Osteoblast (primary cell): ENCODE measurements around the gene NRCAM. TPM values are rescaled to one million over a fixed set of nuclear protein-coding genes. Genes with fewer than 3 reads are reported as not detected.

ENCODE experiments used
- DNase-seq: peaks from one replicate; pipeline ENCODE4 v3.0.0; 2011; ENCODE audit warnings: low spot score, mixed read lengths; ENCODE audit not compliant: insufficient read length; ENCODE audit errors: missing footprints
- H2AFZ ChIP-seq: 2 replicates; pipeline ENCODE4 v1.6.0; 2011; ENCODE audit warnings: mild to moderate bottlenecking, low read length
- H3K27ac ChIP-seq: 2 replicates; pipeline ENCODE4 v1.5.1; 2011; ENCODE audit warnings: mild to moderate bottlenecking, low read depth, low read length, moderate library complexity
- H3K27me3 ChIP-seq: 2 replicates; pipeline ENCODE4 v1.6.0; 2012; ENCODE audit warnings: mild to moderate bottlenecking, control low read depth, inconsistent platforms, low read length, moderate library complexity; ENCODE audit not compliant: insufficient read depth
- H3K36me3 ChIP-seq: 2 replicates; pipeline ENCODE4 v1.5.1; 2011; ENCODE audit warnings: mild to moderate bottlenecking, low read length, control low read depth, moderate library complexity; ENCODE audit not compliant: insufficient read depth
- H3K4me1 ChIP-seq: 2 replicates; pipeline ENCODE4 v1.5.1; 2011; ENCODE audit warnings: mild to moderate bottlenecking, low read length, control low read depth, moderate library complexity; ENCODE audit not compliant: insufficient read depth
- H3K4me2 ChIP-seq: 2 replicates; pipeline ENCODE4 v1.6.0; 2011; ENCODE audit warnings: mild to moderate bottlenecking, low read length; ENCODE audit not compliant: insufficient read depth
- H3K4me3 ChIP-seq: fragments of 200-600 bp; sonication (generic); 3 replicates; pipeline ENCODE4 v1.5.1; 2012; ENCODE audit warnings: mild to moderate bottlenecking, low read length, inconsistent platforms; ENCODE audit not compliant: insufficient read depth
- H3K79me2 ChIP-seq: 2 replicates; pipeline ENCODE4 v1.6.0; 2012; ENCODE audit warnings: mild to moderate bottlenecking, low read length, control low read depth, inconsistent platforms; ENCODE audit not compliant: insufficient read depth
- H3K9me3 ChIP-seq: 2 replicates; pipeline ENCODE4 v1.5.1; 2011; ENCODE audit warnings: low read depth, low read length, control low read depth
- H4K20me1 ChIP-seq: 2 replicates; pipeline ENCODE4 v1.6.0; 2012; ENCODE audit warnings: mild to moderate bottlenecking, low read length, control low read depth; ENCODE audit not compliant: insufficient read depth
- total RNA-seq: library from RNA; depleted of rRNA; stranded (reverse); fragments of >200 nt; gene quantifications from 2 replicates; pipeline ENCODE4 v1.2.3, GENCODE V29; 2012
- TF ChIP-seq, protein P1 (sequence below): IDR thresholded peaks from 2 replicates; pipeline ENCODE4 v1.5.1; 2011; ENCODE audit warnings: mild to moderate bottlenecking, low read depth, low read length, moderate library complexity; ENCODE audit errors: extremely low read depth

The NRCAM gene
- total RNA-seq, 1 donor, result 2.2 TPM

DNA sequence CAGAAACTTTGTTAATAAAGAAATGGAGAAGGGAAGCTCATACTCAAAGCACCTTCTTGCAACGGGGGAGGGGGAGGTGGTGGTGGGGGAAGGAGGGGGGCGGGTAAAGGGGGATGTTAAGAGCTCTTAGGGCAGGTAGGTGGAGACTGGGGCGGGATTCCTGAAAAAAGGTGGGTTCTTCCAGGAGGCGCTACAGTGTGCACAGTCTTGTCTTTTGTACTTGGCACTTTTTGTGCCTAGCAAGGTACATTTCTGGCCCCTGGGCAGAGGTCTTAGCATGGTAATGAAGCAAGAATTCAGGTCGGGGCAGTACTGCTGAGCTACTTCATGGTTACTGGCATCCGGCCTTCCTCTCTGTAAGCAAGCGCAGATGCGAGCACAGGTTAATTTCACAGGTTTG lies 310.8 kb downstream of the NRCAM start:
- peaks cover 1% of the 10 kb centered on the region for H3K27me3 ChIP-seq

DNA sequence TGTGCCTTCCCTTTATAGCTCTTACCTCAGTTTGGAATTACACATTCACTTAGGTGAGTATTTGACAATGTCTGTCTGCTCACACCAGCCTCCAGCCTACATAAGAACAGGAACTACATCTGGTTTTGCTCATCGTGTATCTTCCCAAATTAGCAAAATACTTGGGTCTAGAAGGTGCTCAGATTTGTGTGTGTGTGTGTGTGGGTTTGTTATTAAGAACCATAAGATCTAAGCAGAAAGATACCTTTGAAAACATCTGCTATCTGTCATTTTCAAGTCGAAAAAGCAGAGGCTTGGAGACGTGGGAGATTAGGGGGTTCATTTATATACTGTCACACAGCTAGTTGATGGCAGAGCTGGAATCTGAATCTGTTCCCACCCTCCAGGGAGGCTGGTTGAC lies 311.3 kb downstream of the NRCAM start:
- Histone ChIP-seq H3K36me3 (no peaks in the 10 kb centered on the region), H3K79me2 (no peaks in the 10 kb centered on the region), H2AFZ (no peak overlapping the region), H3K9me3 (no peaks in the 10 kb centered on the region), H3K27me3 (peaks cover 4% of the 10 kb centered on the region), H4K20me1 (no peaks in the 10 kb centered on the region), H3K4me2 (no peak overlapping the region), H3K27ac (no peak overlapping the region), H3K4me3 (no peak overlapping the region), H3K4me1 (peaks cover 3% of the 10 kb centered on the region)
- no peak for DNase-seq
- TF ChIP-seq, protein P1, sequence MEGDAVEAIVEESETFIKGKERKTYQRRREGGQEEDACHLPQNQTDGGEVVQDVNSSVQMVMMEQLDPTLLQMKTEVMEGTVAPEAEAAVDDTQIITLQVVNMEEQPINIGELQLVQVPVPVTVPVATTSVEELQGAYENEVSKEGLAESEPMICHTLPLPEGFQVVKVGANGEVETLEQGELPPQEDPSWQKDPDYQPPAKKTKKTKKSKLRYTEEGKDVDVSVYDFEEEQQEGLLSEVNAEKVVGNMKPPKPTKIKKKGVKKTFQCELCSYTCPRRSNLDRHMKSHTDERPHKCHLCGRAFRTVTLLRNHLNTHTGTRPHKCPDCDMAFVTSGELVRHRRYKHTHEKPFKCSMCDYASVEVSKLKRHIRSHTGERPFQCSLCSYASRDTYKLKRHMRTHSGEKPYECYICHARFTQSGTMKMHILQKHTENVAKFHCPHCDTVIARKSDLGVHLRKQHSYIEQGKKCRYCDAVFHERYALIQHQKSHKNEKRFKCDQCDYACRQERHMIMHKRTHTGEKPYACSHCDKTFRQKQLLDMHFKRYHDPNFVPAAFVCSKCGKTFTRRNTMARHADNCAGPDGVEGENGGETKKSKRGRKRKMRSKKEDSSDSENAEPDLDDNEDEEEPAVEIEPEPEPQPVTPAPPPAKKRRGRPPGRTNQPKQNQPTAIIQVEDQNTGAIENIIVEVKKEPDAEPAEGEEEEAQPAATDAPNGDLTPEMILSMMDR, result no peak

More for the DNA sequence above, 310.8 kb downstream of the NRCAM start:
- Histone ChIP-seq H3K27ac (no peak overlapping the region), H3K4me2 (no peak overlapping the region), H3K36me3 (no peaks in the 10 kb centered on the region), H2AFZ (no peak overlapping the region), H3K4me3 (no peak overlapping the region), H3K4me1 (peaks cover 3% of the 10 kb centered on the region), H3K79me2 (no peaks in the 10 kb centered on the region), H3K9me3 (no peaks in the 10 kb centered on the region), H4K20me1 (no peaks in the 10 kb centered on the region)
- TF ChIP-seq, protein P1, result no peak
- DNase-seq, result no peak

DNA sequence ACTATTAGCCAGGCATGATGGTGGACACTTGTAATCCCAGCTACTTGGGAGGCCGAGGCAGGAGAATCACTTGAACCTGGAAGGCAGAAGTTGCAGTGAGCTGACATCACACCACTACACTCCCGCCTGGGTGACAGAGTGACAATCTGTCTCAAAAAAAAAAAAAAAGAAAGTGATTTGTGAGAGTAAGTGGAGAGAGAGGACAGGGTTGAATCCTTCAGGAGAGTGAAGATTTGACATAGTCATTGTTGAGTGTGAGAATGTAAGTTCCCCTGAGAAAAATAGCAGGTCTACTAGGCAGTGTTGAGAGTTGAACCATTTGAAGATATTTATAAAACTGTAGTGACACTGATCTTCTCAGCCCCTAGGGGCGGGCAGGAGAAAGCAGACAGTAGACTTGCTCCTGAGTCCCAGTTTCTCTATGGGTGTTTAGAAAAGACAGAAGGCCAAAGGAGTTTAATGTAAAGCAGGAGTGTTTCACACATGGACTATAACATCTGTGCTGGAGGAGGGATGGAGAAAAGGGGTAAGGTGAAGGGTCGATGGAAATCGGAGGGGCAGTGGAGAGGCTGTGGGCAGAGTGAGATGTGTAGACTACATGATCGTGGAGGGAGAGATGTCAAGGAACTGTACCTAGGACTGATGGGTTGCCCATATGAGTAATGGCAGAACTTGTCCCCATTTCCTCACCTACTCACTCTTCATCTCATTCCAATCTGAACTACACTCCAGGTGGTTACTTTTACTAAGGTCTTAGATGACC lies 312.4 kb downstream of the NRCAM start:
- no peaks in the 10 kb centered on the region for H3K79me2 ChIP-seq
- no peak overlapping the region for H3K4me2 ChIP-seq
- H3K4me3 ChIP-seq, result no peak overlapping the region
- no peak for DNase-seq
- H3K4me1 ChIP-seq, result peaks cover 3% of the 10 kb centered on the region
- no peaks in the 10 kb centered on the region for H4K20me1 ChIP-seq
- no peak overlapping the region for H2AFZ ChIP-seq
- no peak overlapping the region for H3K27ac ChIP-seq
- H3K27me3 ChIP-seq, result peaks cover 7% of the 10 kb centered on the region
- H3K36me3 ChIP-seq, result no peaks in the 10 kb centered on the region
- TF ChIP-seq, protein P1, result no peak
- H3K9me3 ChIP-seq, result no peaks in the 10 kb centered on the region

DNA sequence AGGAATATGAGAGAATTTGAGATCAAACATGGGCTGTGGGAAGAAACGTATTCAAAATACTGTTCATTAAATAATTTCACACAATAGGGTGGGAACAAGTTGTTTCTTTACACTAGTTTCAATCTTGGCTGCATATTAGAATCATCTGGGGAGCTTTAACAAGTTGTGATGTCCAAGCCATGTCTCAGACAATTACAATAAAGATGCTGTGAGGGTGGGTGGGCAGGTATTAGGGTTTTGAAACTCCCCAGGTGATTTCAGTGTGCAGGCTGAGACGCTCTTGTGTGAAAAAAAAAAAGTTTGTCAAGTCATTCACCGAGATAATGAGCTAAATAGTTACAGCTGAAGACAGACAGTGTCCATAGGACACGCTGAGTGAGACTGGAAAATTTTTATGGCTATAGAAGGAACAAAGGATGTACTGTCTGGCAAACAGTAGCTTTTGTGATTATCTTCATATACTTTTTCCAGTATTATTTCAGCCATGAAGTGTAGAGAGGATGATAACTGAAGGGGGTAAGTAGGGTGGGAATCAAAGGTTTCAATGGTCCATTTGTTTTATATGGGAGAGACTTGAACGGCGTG lies 313.5 kb downstream of the NRCAM start:
- Histone ChIP-seq H2AFZ (no peak overlapping the region), H3K79me2 (no peaks in the 10 kb centered on the region), H3K27me3 (peaks cover 7% of the 10 kb centered on the region), H3K27ac (no peak overlapping the region), H3K4me3 (no peak overlapping the region), H4K20me1 (no peaks in the 10 kb centered on the region), H3K9me3 (no peaks in the 10 kb centered on the region), H3K4me1 (peaks cover 3% of the 10 kb centered on the region), H3K4me2 (no peak overlapping the region), H3K36me3 (no peaks in the 10 kb centered on the region)
- TF ChIP-seq, protein P1, result no peak
- DNase-seq, result no peak
